Esophagus squamous epithelium (tissue), 4 donors: ENCODE results near the gene KRTAP10-1.

Source experiments
- POLR2A ChIP-seq, 4 donors: fragments of 450-650 bp; IDR thresholded peaks; one replicate each; pipeline ENCODE4 v1.6.1; 2017; ENCODE audit warnings: antibody characterized with exemption in 4 of 4, mild to moderate bottlenecking in 4 of 4, moderate library complexity in 3 of 4
- TF ChIP-seq, protein P1 (sequence below), 6 experiments: fragments of 450-650 bp in 4 of 6; fragments of 200-600 bp in 2 of 6; sonication (generic) in 2 of 6; IDR thresholded peaks; one replicate each; pipeline ENCODE4 v1.5.1; 2016 to 2019; ENCODE audit warnings: antibody characterized with exemption in 6 of 6, mild to moderate bottlenecking in 4 of 6, moderate library complexity in 4 of 6

- TF ChIP-seq, protein P1, sequence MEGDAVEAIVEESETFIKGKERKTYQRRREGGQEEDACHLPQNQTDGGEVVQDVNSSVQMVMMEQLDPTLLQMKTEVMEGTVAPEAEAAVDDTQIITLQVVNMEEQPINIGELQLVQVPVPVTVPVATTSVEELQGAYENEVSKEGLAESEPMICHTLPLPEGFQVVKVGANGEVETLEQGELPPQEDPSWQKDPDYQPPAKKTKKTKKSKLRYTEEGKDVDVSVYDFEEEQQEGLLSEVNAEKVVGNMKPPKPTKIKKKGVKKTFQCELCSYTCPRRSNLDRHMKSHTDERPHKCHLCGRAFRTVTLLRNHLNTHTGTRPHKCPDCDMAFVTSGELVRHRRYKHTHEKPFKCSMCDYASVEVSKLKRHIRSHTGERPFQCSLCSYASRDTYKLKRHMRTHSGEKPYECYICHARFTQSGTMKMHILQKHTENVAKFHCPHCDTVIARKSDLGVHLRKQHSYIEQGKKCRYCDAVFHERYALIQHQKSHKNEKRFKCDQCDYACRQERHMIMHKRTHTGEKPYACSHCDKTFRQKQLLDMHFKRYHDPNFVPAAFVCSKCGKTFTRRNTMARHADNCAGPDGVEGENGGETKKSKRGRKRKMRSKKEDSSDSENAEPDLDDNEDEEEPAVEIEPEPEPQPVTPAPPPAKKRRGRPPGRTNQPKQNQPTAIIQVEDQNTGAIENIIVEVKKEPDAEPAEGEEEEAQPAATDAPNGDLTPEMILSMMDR (IDR thresholded peaks at IDR 0.05) = no peak
- TF ChIP-seq POLR2A (IDR thresholded peaks at IDR 0.05) = no peak
These were observed 35.5 kb upstream of the KRTAP10-1 start for GRCh38 chr21:44575307-44576024.
